HG02623 (cell line): ENCODE measurements around the gene EBNA1BP2.
"Not testable (repeated sequence)": the region's sequence is repeated elsewhere in the genome, so short reads cannot be mapped to it uniquely, and the experiment has no call there.

ENCODE experiments used
- ATAC-seq: cut with Tn5 transposase; IDR thresholded peaks from one replicate; pipeline ENCODE4 v1.9.1; 2021; ENCODE audit warnings: moderate library complexity; ENCODE audit not compliant: unreplicated experiment

Gene EBNA1BP2

GRCh38 chr1:43123031-43123430 is 49.1 kb downstream of the EBNA1BP2 start:
- ATAC-seq = no peak

- ATAC-seq = no peak
These were observed 50.7 kb downstream of the EBNA1BP2 start for GRCh38 chr1:43121256-43121900.

GRCh38 chr1:43119928-43120586 is 52.0 kb downstream of the EBNA1BP2 start:
- not testable (repeated sequence) for ATAC-seq
